Measurements from ENCODE around the gene ACSF2.

The ACSF2 gene

GRCh38 chr17:50498021-50498874 is 72.2 kb downstream of the ACSF2 start:
- no peak for DNase-seq (ENCODE audit: low read depth in 1 of 2, low spot score in 1 of 2)

- DNase-seq (ENCODE audit: low read depth in 1 of 2, low spot score in 1 of 2): no peak
These were observed 73.3 kb downstream of the ACSF2 start for GRCh38 chr17:50499270-50499669.

GRCh38 chr17:50499721-50500120 is 73.7 kb downstream of the ACSF2 start:
- DNase-seq (ENCODE audit: low read depth in 1 of 2, low spot score in 1 of 2): no peak

- no peak for DNase-seq (ENCODE audit: low read depth in 1 of 2, low spot score in 1 of 2)
These were observed 75.0 kb downstream of the ACSF2 start for GRCh38 chr17:50501054-50501453.

GRCh38 chr17:50502301-50502990 is 76.4 kb downstream of the ACSF2 start:
- no peak for DNase-seq (ENCODE audit: low read depth in 1 of 2, low spot score in 1 of 2)

GRCh38 chr17:50505591-50506130 is 79.6 kb downstream of the ACSF2 start:
- no peak for DNase-seq (ENCODE audit: low read depth in 1 of 2, low spot score in 1 of 2)

- DNase-seq (ENCODE audit: low read depth in 1 of 2, low spot score in 1 of 2): no peak
These were observed 80.3 kb downstream of the ACSF2 start for GRCh38 chr17:50506298-50506697.

GRCh38 chr17:50507871-50508572 is 82.0 kb downstream of the ACSF2 start, which contains the start of gene MYCBPAP:
TSS of gene MYCBPAP (plus strand) at chr17:50508439. CDS start at chr17:50508675, 236 bp downstream.
- peak; percentile 45 to 60 for DNase-seq (ENCODE audit: low read depth in 1 of 2, low spot score in 1 of 2)

- DNase-seq (ENCODE audit: low read depth in 1 of 2, low spot score in 1 of 2): no peak
These were observed 82.8 kb downstream of the ACSF2 start for GRCh38 chr17:50508573-50509460.

- DNase-seq (ENCODE audit: low read depth in 1 of 2, low spot score in 1 of 2): no peak
These were observed 85.0 kb downstream of the ACSF2 start for GRCh38 chr17:50511058-50511457.

GRCh38 chr17:50513495-50513894 is 87.5 kb downstream of the ACSF2 start:
- DNase-seq (ENCODE audit: low read depth in 1 of 2, low spot score in 1 of 2): no peak

GRCh38 chr17:50514388-50514787 is 88.4 kb downstream of the ACSF2 start:
- no peak for DNase-seq (ENCODE audit: low read depth in 1 of 2, low spot score in 1 of 2)

- no peak for DNase-seq (ENCODE audit: low read depth in 1 of 2, low spot score in 1 of 2)
These were observed 89.1 kb downstream of the ACSF2 start for GRCh38 chr17:50514936-50515702.

- DNase-seq (ENCODE audit: low read depth in 1 of 2, low spot score in 1 of 2): no peak
These were observed 91.0 kb downstream of the ACSF2 start for GRCh38 chr17:50517011-50517410.

GRCh38 chr17:50517504-50518383 is 91.7 kb downstream of the ACSF2 start:
- no peak for DNase-seq (ENCODE audit: low read depth in 1 of 2, low spot score in 1 of 2)

GRCh38 chr17:50518384-50519023 is 92.5 kb downstream of the ACSF2 start:
- no peak for DNase-seq (ENCODE audit: low read depth in 1 of 2, low spot score in 1 of 2)

GRCh38 chr17:50519141-50519834 is 93.3 kb downstream of the ACSF2 start:
- no peak for DNase-seq (ENCODE audit: low read depth in 1 of 2, low spot score in 1 of 2)

GRCh38 chr17:50520483-50520882 is 94.5 kb downstream of the ACSF2 start:
- DNase-seq (ENCODE audit: low read depth in 1 of 2, low spot score in 1 of 2): no peak
